ENCODE data around the gene TEX48.

TEX48 gene

DNA sequence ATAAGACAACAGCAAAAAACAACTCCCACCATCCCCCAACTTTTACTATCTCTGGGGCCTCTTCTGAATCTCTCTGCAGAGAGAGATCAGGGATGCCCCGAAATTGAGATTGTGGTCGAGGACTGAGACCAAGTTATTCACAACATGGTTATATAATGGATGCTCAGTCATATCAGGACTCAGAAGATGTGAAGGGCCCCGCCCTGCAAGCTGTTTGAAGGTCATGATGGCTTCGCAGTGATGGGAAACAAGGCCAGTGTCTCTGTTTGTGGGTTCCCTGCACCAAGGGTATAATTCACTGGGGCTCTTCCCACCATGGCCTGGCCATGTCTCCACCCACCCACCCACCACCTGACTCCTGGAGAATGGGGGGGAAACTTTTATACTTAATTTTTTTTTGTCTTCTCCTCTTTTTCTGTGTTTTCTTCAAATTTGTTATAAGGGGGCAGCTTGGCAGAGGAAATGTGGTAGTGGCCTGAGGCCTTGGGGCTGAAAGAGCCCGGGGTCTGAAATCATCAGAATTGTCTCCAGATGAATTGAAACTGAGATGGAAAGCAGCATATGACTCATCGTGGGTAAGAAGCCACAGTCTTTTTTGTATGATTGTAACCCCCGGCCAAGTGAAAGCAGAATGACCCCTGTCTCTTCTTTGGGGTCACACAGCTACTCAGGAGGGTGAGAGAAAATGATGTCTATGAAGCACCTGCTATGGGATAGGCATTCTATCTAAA lies 15.0 kb upstream of the TEX48 start:
- Mint-ChIP-seq H3K9me3 (peaks cover 6% of the 10 kb centered on the region), H3K27ac (no peak overlapping the region), H3K4me3 (no peak overlapping the region), H3K27me3 (ENCODE audit: low read depth, poor library complexity) (peaks cover 6% of the 10 kb centered on the region), H3K4me1 (no peaks in the 10 kb centered on the region), H3K36me3 (ENCODE audit: low read depth) (no peaks in the 10 kb centered on the region)
- DNase-seq = no peak
- TF ChIP-seq, protein P1, sequence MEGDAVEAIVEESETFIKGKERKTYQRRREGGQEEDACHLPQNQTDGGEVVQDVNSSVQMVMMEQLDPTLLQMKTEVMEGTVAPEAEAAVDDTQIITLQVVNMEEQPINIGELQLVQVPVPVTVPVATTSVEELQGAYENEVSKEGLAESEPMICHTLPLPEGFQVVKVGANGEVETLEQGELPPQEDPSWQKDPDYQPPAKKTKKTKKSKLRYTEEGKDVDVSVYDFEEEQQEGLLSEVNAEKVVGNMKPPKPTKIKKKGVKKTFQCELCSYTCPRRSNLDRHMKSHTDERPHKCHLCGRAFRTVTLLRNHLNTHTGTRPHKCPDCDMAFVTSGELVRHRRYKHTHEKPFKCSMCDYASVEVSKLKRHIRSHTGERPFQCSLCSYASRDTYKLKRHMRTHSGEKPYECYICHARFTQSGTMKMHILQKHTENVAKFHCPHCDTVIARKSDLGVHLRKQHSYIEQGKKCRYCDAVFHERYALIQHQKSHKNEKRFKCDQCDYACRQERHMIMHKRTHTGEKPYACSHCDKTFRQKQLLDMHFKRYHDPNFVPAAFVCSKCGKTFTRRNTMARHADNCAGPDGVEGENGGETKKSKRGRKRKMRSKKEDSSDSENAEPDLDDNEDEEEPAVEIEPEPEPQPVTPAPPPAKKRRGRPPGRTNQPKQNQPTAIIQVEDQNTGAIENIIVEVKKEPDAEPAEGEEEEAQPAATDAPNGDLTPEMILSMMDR (IDR thresholded peaks at IDR 0.05) = no peak

DNA sequence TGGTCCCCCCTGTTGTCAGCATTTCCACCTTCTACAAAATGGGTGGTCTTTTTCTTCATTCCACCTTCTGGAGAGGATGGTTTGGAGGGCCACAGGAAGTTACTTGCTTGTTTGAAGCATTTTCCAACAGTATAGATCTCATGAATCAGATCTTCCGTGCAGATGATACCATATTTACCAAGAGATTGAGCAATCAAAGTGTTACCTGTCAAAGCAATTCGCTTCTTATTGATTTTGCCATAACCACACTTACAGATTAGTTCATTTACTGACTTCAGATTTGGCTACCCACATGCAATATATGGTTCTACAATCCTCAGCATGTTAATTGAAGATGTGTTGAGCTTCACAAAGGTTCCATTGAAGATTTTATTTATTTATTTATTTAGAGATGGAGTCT lies 14.0 kb upstream of the TEX48 start:
- H3K4me3 Mint-ChIP-seq = no peak overlapping the region
- H3K9me3 Mint-ChIP-seq = peaks cover 6% of the 10 kb centered on the region
- TF ChIP-seq, protein P1 (IDR thresholded peaks at IDR 0.05) = no peak
- H3K27ac Mint-ChIP-seq = no peak overlapping the region
- no peaks in the 10 kb centered on the region for H3K4me1 Mint-ChIP-seq
- no peaks in the 10 kb centered on the region for H3K36me3 Mint-ChIP-seq (ENCODE audit: low read depth)
- H3K27me3 Mint-ChIP-seq (ENCODE audit: low read depth, poor library complexity) = peaks cover 9% of the 10 kb centered on the region
- DNase-seq = no peak

GRCh38 chr9:114694719-114695269 lies 12.8 kb upstream of the TEX48 start:
- H3K36me3 Mint-ChIP-seq (ENCODE audit: low read depth) = no peaks in the 10 kb centered on the region
- peaks cover 11% of the 10 kb centered on the region for H3K27me3 Mint-ChIP-seq (ENCODE audit: low read depth, poor library complexity)
- no peak for DNase-seq
- no peak overlapping the region for H3K4me3 Mint-ChIP-seq
- no peaks in the 10 kb centered on the region for H3K4me1 Mint-ChIP-seq
- H3K27ac Mint-ChIP-seq = no peak overlapping the region
- TF ChIP-seq, protein P1 (IDR thresholded peaks at IDR 0.05) = no peak
- peaks cover 3% of the 10 kb centered on the region for H3K9me3 Mint-ChIP-seq

GRCh38 chr9:114694146-114694545 lies 12.2 kb upstream of the TEX48 start:
- Mint-ChIP-seq H3K27me3 (ENCODE audit: low read depth, poor library complexity) (peaks cover 11% of the 10 kb centered on the region), H3K9me3 (no peaks in the 10 kb centered on the region), H3K36me3 (ENCODE audit: low read depth) (no peaks in the 10 kb centered on the region), H3K4me3 (no peak overlapping the region), H3K27ac (no peak overlapping the region), H3K4me1 (no peaks in the 10 kb centered on the region)
- TF ChIP-seq, protein P1 (IDR thresholded peaks at IDR 0.05) = no peak
- DNase-seq = no peak

GRCh38 chr9:114693248-114693855 lies 11.4 kb upstream of the TEX48 start:
- TF ChIP-seq, protein P1 (IDR thresholded peaks at IDR 0.05) = no peak
- Mint-ChIP-seq H3K9me3 (no peaks in the 10 kb centered on the region), H3K4me3 (no peak overlapping the region), H3K27me3 (ENCODE audit: low read depth, poor library complexity) (peaks cover 11% of the 10 kb centered on the region), H3K36me3 (ENCODE audit: low read depth) (no peaks in the 10 kb centered on the region), H3K27ac (no peak overlapping the region), H3K4me1 (no peaks in the 10 kb centered on the region)
- DNase-seq = no peak

All from nephron progenitor cell (in vitro differentiated cells).